Peyer's patch (tissue), 4 donors: Measurements from ENCODE around the gene UQCR11. TPM values are rescaled to one million over a fixed set of nuclear protein-coding genes. Genes with fewer than 3 reads are reported as not detected.

Experiments
- DNase-seq, 3 donors: peaks; one replicate each; pipeline ENCODE4 v3.0.0-alpha.2; 2017 to 2019
- H3K27ac ChIP-seq, 4 donors: fragments of 200-600 bp; sonication (generic); one replicate each; pipeline ENCODE4 v1.5.1; 2016 to 2019
- H3K27me3 ChIP-seq, 2 donors: fragments of 200-600 bp; sonication (generic); one replicate each; pipeline ENCODE4 v1.5.1; 2019
- H3K36me3 ChIP-seq, 3 donors: fragments of 200-600 bp; sonication (generic); one replicate each; pipeline ENCODE4 v1.5.1; 2016 to 2019
- H3K4me1 ChIP-seq, 4 donors: fragments of 200-600 bp; sonication (generic); one replicate each; pipeline ENCODE4 v1.5.1; 2016 to 2019
- H3K4me3 ChIP-seq, 4 donors: fragments of 200-600 bp; sonication (generic); 1 replicate in 3 of 4; 2 replicates in 1 of 4; pipeline ENCODE4 v1.5.1; 2016 to 2019; ENCODE audit warnings: mild to moderate bottlenecking in 1 of 4
- H3K9me3 ChIP-seq, 4 donors: fragments of 200-600 bp; sonication (generic); one replicate each; pipeline ENCODE4 v1.5.1; 2016 to 2019; ENCODE audit warnings: mild to moderate bottlenecking in 1 of 4
- CTCF ChIP-seq, 6 experiments: fragments of 450-650 bp in 4 of 6; fragments of 200-600 bp in 2 of 6; sonication (generic) in 1 of 6; IDR thresholded peaks; one replicate each; pipeline ENCODE4 v1.5.1; 2017 to 2019; ENCODE audit warnings: antibody characterized with exemption in 6 of 6, mild to moderate bottlenecking in 3 of 6, moderate library complexity in 1 of 6
- POLR2A ChIP-seq, 2 donors: fragments of 450-650 bp; IDR thresholded peaks; one replicate each; pipeline ENCODE4 v1.5.1; 2017; ENCODE audit warnings: antibody characterized with exemption in 2 of 2, mild to moderate bottlenecking in 2 of 2, moderate library complexity in 2 of 2
- small RNA-seq, 2 donors: library from RNA; depleted of rRNA; stranded (forward); fragments of <200 nt; gene quantifications; one replicate each; pipeline ENCODE3, GENCODE V24; 2016
- total RNA-seq, 4 donors: library from RNA; depleted of rRNA; stranded (reverse); fragments of >200 nt; gene quantifications; one replicate each; pipeline ENCODE4 v1.1.0, GENCODE V29; 2016

UQCR11 gene
- total RNA-seq, 4 donors from 2014 or later: 59.8 to 122 (median 94.3) TPM

GRCh38 chr19:1551068-1552040 lies 53.9 kb downstream of the UQCR11 start:
- H3K36me3 ChIP-seq: peaks cover 0 to 9% (median 0%) of the 10 kb centered on the region in 3 donors
- DNase-seq: no peak
- H3K9me3 ChIP-seq: no peaks in the 10 kb centered on the region
- TF ChIP-seq CTCF (IDR thresholded peaks at IDR 0.05) (no peak), POLR2A (IDR thresholded peaks at IDR 0.05) (no peak)
- no peaks in the 10 kb centered on the region for H3K27me3 ChIP-seq
- H3K4me1 ChIP-seq: peaks cover 0 to 2% (median under 1%) of the 10 kb centered on the region in 4 donors
- H3K27ac ChIP-seq: no peak overlapping the region
- no peak overlapping the region for H3K4me3 ChIP-seq

- no peak for TF ChIP-seq CTCF (IDR thresholded peaks at IDR 0.05)
- no peak for TF ChIP-seq POLR2A (IDR thresholded peaks at IDR 0.05)
- Histone ChIP-seq H3K27me3 (no peaks in the 10 kb centered on the region), H3K9me3 (no peaks in the 10 kb centered on the region), H3K36me3 (no peaks in the 10 kb centered on the region), H3K27ac (no peak overlapping the region), H3K4me1 (peaks cover 0 to 8% (median 3%) of the 10 kb centered on the region in 4 donors), H3K4me3 (no peak overlapping the region)
- no peak for DNase-seq
These were observed 55.8 kb downstream of the UQCR11 start for GRCh38 chr19:1549332-1549945.

Small RNA genes lying within 50 kb of the gene (small RNA-seq; reads per million reads assigned to genes)
- gene AC005943.2 (0 reads per million in 2 donors), gene RN7SL477P (0 reads per million in 2 donors), gene RNU6-1223P (0 reads per million in 2 donors)

Other genes with a start within 250 kb of the UQCR11 start
- gene NDUFS7, start 221.6 kb downstream of the UQCR11 start, total RNA-seq: 100 to 1,000 TPM in 3 of 4 donors, 10 to 100 TPM in 1; 99.9 to 165 (median 156) TPM
- 1 to 10 TPM in 2 of 4 donors, not detected in 2; 2.5 to 3.1 TPM for gene GAMT, start 203.9 kb downstream of the UQCR11 start, total RNA-seq
- 10 to 100 TPM; 37.5 to 90.9 (median 58.2) TPM for gene DAZAP1, start 197.9 kb downstream of the UQCR11 start, total RNA-seq
- gene RPS15, start 167.1 kb downstream of the UQCR11 start, total RNA-seq: 1,000 to 10,000 TPM; 1,044 to 1,915 (median 1,354) TPM
- under 1 TPM in 3 of 4 donors, not detected in 1; 0.18 to 0.76 (median 0.27) TPM for gene APC2, start 155.3 kb downstream of the UQCR11 start, total RNA-seq
- gene C19orf25, start 126.2 kb downstream of the UQCR11 start, total RNA-seq: 10 to 100 TPM; 35.5 to 68.5 (median 61.9) TPM
- gene PCSK4, start 115.1 kb downstream of the UQCR11 start, total RNA-seq: 10 to 100 TPM in 3 of 4 donors, 1 to 10 TPM in 1; 7.7 to 14.6 (median 12.1) TPM
- 100 to 1,000 TPM in 3 of 4 donors, 1 to 10 TPM in 1; 7.4 to 167 (median 162) TPM for gene REEP6, start 114.3 kb downstream of the UQCR11 start, total RNA-seq
- gene ADAMTSL5, start 92.4 kb downstream of the UQCR11 start, total RNA-seq: 10 to 100 TPM in 3 of 4 donors, 1 to 10 TPM in 1; 5.0 to 31.5 (median 25.2) TPM
- gene PLK5, start 81.4 kb downstream of the UQCR11 start, total RNA-seq: not detected
- 10 to 100 TPM; 11.6 to 20.0 (median 15.6) TPM for gene MEX3D, start 37.1 kb downstream of the UQCR11 start, total RNA-seq
- 100 to 1,000 TPM in 1 of 4 donors, 10 to 100 TPM in 3; 58.7 to 110 (median 81.6) TPM for gene MBD3, start 12.6 kb downstream of the UQCR11 start, total RNA-seq
- 100 to 1,000 TPM in 1 of 4 donors, 10 to 100 TPM in 3; 49.2 to 112 (median 80.3) TPM for gene TCF3, start 47.2 kb upstream of the UQCR11 start, total RNA-seq
- gene ONECUT3, start 148.0 kb upstream of the UQCR11 start, total RNA-seq: under 1 TPM in 2 of 4 donors, not detected in 2; 0.27 to 0.28 TPM
- 1 to 10 TPM in 1 of 4 donors, under 1 TPM in 2, not detected in 1; 0.35 to 4.5 (median 0.94) TPM for gene ATP8B3, start 206.8 kb upstream of the UQCR11 start, total RNA-seq
- 100 to 1,000 TPM in 1 of 4 donors, 10 to 100 TPM in 3; 47.0 to 101 (median 57.2) TPM for gene REXO1, start 243.0 kb upstream of the UQCR11 start, total RNA-seq